ENCODE data around the gene BABAM2.
A peak's percentile ranks its signal among the peaks of the same experiment; 100 is the strongest.
"Not testable (repeated sequence)": the region's sequence is repeated elsewhere in the genome, so short reads cannot be mapped to it uniquely, and the experiment has no call there.

Gene BABAM2

DNA sequence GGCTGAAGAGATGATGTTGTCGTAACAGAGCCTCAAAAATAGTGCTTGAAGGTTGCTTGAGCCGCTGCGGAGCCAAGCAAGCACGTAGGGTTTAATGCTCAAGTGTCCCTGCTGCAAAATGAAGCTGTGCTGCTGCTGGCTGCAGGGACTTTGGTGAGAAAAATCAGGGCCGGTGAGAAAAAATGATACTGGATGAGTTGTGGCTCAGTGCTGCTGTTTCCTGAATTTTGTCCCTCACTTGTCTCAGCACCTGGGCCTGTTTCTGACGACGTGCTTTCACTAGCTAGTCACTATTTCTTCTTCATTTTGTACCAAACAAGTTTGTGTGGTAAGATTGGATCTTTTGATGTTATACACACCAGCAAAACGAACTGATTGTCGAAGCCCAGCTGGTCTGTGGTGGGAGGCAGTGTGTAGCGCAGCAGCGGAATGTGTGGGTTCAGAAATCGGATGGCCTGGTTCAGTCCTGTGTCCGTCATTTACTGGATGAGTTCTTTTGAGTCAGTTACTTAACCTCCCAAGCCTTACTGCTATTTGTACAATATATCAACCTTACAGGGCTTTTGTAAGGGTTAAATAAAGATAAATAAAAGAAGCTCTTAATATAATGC is 329.3 kb downstream of the BABAM2 start:
- FAIRE-seq, result no peak

GRCh38 chr2:28224648-28225472 is 334.3 kb downstream of the BABAM2 start:
- no peak for FAIRE-seq

DNA sequence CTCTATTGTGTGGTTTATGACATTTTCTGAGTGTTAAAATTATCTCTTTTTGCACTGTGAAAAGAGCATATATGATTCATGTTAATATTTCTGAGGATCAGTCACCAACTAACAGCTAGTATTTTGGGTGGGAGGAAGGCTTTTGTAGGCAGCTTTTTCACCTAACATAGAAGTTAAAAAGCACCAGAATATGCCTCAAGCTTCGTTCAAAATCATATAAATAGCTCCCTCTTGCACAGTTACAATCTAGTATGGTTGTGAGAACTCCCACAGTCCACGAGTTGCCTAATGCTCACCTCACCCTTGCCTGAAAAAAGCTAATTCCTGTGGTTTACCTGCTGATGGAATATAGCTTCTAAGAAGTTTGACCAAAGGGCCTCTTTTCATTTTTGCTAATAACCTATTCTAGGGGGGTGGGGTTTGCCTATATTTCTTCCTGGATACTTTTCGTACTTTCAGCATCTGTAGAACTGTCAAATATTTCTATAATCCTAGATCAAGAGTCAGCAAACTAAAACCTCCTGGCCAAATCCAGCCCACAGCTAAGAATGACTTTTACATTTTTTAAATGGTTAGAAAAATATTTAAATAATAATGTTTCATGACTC is 335.0 kb downstream of the BABAM2 start:
- no peak for FAIRE-seq

- no peak for FAIRE-seq
Observed at GRCh38 chr2:28226558-28226957, 336.0 kb downstream of the BABAM2 start.

DNA sequence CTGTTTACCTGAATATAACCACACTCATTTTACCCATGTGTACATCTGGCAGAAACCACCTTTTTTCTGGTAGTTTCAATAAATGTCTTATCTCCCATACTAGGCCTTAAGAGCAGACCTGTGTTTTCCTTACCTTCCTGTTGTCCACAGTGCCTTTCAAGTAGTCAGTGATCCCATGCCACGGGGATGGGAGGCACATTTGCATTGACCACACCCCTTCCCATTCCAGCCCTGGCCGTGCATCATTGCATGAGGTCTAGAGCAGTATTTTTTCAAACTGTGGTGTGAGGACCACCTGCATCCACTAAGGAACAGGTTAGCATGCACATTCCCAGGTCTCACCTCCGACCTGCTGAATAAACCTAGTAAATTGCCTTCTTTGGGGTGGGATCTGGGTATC is 337.0 kb downstream of the BABAM2 start:
- no peak for FAIRE-seq

DNA sequence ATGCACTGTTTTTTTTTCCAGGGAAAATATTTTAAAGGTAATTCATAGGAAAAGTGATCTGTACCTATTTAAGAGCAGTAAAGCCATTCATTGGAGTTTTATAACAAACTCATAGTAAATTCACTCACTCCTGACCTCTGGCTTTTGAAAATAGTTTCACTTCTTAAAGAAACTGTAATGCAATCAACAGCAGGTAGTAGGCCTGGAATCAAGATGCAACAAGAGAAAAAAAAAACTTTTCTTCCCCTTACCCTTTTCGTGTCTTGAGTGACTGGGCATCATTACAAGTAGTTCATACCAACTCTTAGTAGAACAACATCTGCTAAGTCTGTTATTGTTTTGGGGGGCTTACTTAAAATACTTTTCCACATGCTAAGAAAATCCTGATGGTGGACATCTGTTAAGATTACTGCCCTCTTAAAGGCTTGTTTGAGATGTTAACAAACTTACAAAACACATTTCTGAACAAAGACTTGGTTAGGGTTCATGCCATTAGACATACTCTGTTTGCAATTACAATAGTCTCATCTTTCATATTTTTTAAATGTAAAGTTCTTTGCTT is 338.0 kb downstream of the BABAM2 start:
- no peak for FAIRE-seq

- no peak for FAIRE-seq
Observed at GRCh38 chr2:28231110-28231631, 340.6 kb downstream of the BABAM2 start.

- FAIRE-seq, result no peak
Observed at GRCh38 chr2:28232295-28232694, 341.8 kb downstream of the BABAM2 start.

- peak; percentile 96 for FAIRE-seq
Observed at GRCh38 chr2:28233164-28233676, 342.7 kb downstream of the BABAM2 start.

- no peak for FAIRE-seq
Observed at GRCh38 chr2:28234807-28235206, 344.3 kb downstream of the BABAM2 start.

- no peak for FAIRE-seq
Observed at GRCh38 chr2:28239207-28239606, 348.7 kb downstream of the BABAM2 start.

GRCh38 chr2:28240937-28241336 is 350.4 kb downstream of the BABAM2 start:
- no peak for FAIRE-seq

DNA sequence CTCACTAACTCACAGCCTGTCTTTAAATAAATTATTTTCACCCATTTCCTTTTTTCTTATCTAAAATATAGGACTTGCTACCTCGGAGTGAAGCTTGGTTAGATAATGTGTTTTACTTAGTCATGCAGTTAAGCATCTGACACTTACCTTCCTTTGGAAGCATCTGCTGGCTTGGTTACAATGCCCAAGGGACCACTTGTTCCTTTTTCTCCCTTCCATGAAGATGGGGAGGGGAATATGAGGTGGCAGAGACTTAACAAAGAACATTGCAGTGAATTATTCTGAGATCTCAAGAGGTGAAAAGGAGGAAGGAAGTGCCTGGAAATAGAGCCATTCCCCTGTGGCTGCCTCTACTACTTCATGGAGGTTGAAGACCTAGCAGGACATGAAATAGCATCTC is 356.8 kb downstream of the BABAM2 start:
- FAIRE-seq, result no peak

GRCh38 chr2:28247734-28248133 is 357.2 kb downstream of the BABAM2 start:
- no peak for FAIRE-seq

DNA sequence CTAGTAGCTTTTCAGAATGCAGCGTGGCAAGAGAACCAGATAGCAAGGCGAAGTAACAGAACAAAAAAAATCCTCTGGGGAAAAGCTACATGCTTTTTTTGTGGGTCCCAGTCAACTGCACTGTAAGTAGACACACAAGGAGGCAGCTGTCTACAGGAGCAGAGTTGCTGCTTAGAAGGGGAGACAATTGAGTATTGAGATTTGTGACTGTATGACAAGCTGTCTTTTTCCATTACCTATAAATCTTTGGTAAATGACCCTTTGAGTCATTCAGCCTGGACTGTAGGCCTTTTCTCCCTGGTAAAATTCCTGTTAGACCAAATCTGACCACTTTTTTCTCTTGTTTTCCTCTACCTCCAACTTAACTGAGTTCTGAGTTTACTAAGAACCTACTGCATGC is 358.0 kb downstream of the BABAM2 start:
- FAIRE-seq, result no peak

DNA sequence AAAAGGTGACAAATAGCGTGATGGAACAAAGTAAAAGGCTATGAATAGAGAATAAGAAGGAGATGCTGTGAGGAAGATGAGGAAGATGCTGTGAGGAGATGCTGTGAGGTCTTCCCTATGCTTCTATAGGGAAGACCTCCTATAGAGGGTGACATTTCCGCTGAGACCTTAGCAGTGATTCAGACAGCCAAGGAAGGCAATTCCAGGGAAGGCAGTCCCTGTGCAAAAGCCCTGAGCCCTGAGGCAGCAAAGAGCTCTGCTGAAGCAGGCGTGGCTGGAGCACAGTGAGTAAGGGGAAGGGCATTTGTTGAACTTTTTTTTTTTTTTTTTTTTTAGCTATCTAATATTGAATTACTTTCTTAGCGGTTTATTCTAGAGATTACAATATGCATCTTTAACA is 359.5 kb downstream of the BABAM2 start:
- no peak for FAIRE-seq

GRCh38 chr2:28251337-28251736 is 360.8 kb downstream of the BABAM2 start:
- FAIRE-seq, result no peak

DNA sequence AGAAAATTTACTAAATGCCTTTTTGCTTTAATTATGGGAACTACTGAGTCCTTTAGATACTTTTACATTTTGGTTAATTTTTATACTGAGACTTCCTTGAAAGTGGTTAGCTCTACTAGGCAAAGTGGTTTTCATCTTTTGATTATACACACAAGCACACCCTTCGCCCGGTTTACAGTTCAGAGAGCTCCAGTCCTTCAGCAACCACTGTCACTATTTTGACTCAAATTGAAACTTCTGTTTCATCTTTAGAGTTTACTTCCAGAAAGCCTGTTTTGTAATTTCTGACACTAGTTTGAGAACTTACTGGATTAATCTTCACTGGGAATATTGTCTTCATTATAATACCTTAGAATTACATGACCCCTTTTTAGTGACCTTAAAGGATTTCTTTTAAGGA is 361.8 kb downstream of the BABAM2 start:
- FAIRE-seq, result no peak

GRCh38 chr2:28253543-28253942 is 363.0 kb downstream of the BABAM2 start:
- no peak for FAIRE-seq

DNA sequence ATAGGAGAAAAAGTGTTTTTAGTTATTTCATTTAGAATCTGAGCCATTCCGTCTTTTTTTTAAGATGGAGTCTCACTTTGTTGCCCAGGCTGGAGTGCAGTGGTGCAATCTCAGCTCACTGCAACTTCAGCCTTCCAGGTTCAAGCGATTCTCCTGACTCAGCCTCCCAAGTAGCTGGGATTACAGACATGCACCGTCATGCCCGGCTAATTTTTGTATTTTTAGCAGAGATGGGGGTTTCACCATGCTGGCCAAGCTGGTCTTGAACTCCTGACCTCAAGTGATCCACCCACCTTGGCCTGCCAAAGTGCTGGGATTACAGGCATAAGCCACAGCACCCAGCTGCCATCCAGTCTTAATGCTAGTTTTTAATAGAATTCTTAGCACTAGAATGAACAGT is 364.7 kb downstream of the BABAM2 start:
- not testable (repeated sequence) for FAIRE-seq

GRCh38 chr2:28257182-28257581 is 366.7 kb downstream of the BABAM2 start:
- no peak for FAIRE-seq

- FAIRE-seq, result not testable (repeated sequence)
Observed at GRCh38 chr2:28259226-28259625, 368.7 kb downstream of the BABAM2 start.

GRCh38 chr2:28263690-28264089 is 373.2 kb downstream of the BABAM2 start:
- no peak for FAIRE-seq

Measured in islet of Langerhans (tissue), 1 donor.